ENCODE data around the gene CFI. TPM values are rescaled to one million over a fixed set of nuclear protein-coding genes. Genes with fewer than 3 reads are reported as not detected.
"Not testable (repeated sequence)": the region's sequence is repeated elsewhere in the genome, so short reads cannot be mapped to it uniquely, and the experiment has no call there.

CFI gene
- total and polyA plus RNA-seq, 4 experiments from 2014 or later = not detected

GRCh38 chr4:109798866-109799265 is 2.9 kb downstream of the CFI start:
- Mint-ChIP-seq H3K27ac (no peak overlapping the region), H3K4me3 (no peak overlapping the region), H3K4me1 (no peaks in the 10 kb centered on the region), H3K27me3 (peaks cover 3% of the 10 kb centered on the region in 2 donors), H3K9me3 (peaks cover 0 to 32% (median 20%) of the 10 kb centered on the region in 8 donors), H3K36me3 (no peaks in the 10 kb centered on the region)
- Histone ChIP-seq H3K27ac (ENCODE audit: low read depth, low read length) (no peak overlapping the region), H3K9me3 (ENCODE audit: control insufficient read depth in 1 of 2, low read length in 2 of 2) (no peaks in the 10 kb centered on the region), H3K27me3 (ENCODE audit: insufficient read depth, low read length) (no peaks in the 10 kb centered on the region), H3K4me1 (ENCODE audit: insufficient read depth, low read length) (no peaks in the 10 kb centered on the region), H3K36me3 (ENCODE audit: insufficient read depth, low read length) (no peaks in the 10 kb centered on the region), H3K4me3 (ENCODE audit: low read length in 2 of 2) (no peak overlapping the region)
- CTCF ChIA-PET (ENCODE audit: partially characterized antibody) = no interaction called here
- intact Hi-C loops (cut with micrococcal nuclease) = no loop called here
- POLR2A ChIA-PET (ENCODE audit: partially characterized antibody) = no interaction called here
- DNase-seq = no peak

GRCh38 chr4:109795059-109795458 is 6.7 kb downstream of the CFI start:
- Histone ChIP-seq H3K27ac (ENCODE audit: low read depth, low read length) (no peak overlapping the region), H3K27me3 (ENCODE audit: insufficient read depth, low read length) (no peaks in the 10 kb centered on the region), H3K36me3 (ENCODE audit: insufficient read depth, low read length) (no peaks in the 10 kb centered on the region), H3K4me3 (ENCODE audit: low read length in 2 of 2) (no peak overlapping the region), H3K4me1 (ENCODE audit: insufficient read depth, low read length) (no peaks in the 10 kb centered on the region), H3K9me3 (ENCODE audit: control insufficient read depth in 1 of 2, low read length in 2 of 2) (no peaks in the 10 kb centered on the region)
- no peak for DNase-seq
- Mint-ChIP-seq H3K4me3 (no peak overlapping the region), H3K27ac (no peak overlapping the region), H3K4me1 (no peaks in the 10 kb centered on the region), H3K36me3 (no peaks in the 10 kb centered on the region), H3K9me3 (peaks cover 0 to 41% (median 26%) of the 10 kb centered on the region in 8 donors), H3K27me3 (peaks cover 3 to 6% of the 10 kb centered on the region in 2 donors)
- ChIA-PET CTCF (ENCODE audit: partially characterized antibody) (interaction anchor here (1.3 kb wide), 1 partner anchor 9 kb away, joined by 4 read pairs; no protein-coding TSS in a partner anchor), POLR2A (ENCODE audit: partially characterized antibody) (interaction anchor here (1.0 kb wide), 1 partner anchor 234 kb away, joined by 3 read pairs; no protein-coding TSS in a partner anchor)
- intact Hi-C loops (cut with micrococcal nuclease) = no loop called here

GRCh38 chr4:109787807-109788206 is 14.0 kb downstream of the CFI start:
- Histone ChIP-seq H3K4me3 (ENCODE audit: low read length in 2 of 2) (no peak overlapping the region), H3K4me1 (ENCODE audit: insufficient read depth, low read length) (no peaks in the 10 kb centered on the region), H3K27me3 (ENCODE audit: insufficient read depth, low read length) (no peaks in the 10 kb centered on the region), H3K9me3 (ENCODE audit: control insufficient read depth in 1 of 2, low read length in 2 of 2) (no peaks in the 10 kb centered on the region), H3K27ac (ENCODE audit: low read depth, low read length) (no peak overlapping the region), H3K36me3 (ENCODE audit: insufficient read depth, low read length) (no peaks in the 10 kb centered on the region)
- ChIA-PET CTCF (ENCODE audit: partially characterized antibody) (no interaction called here), POLR2A (ENCODE audit: partially characterized antibody) (no interaction called here)
- Mint-ChIP-seq H3K36me3 (no peaks in the 10 kb centered on the region), H3K9me3 (peaks cover 0 to 23% (median under 1%) of the 10 kb centered on the region in 8 donors), H3K27me3 (peaks cover 0 to 5% of the 10 kb centered on the region in 2 donors), H3K4me1 (no peaks in the 10 kb centered on the region), H3K4me3 (no peak overlapping the region), H3K27ac (no peak overlapping the region)
- no peak for DNase-seq
- intact Hi-C loops (cut with micrococcal nuclease) = no loop called here

GRCh38 chr4:109786846-109787245 is 15.0 kb downstream of the CFI start:
- H3K4me1 ChIP-seq (ENCODE audit: insufficient read depth, low read length) = no peaks in the 10 kb centered on the region
- Mint-ChIP-seq H3K4me3 (no peak overlapping the region), H3K27me3 (peaks cover 0 to 5% of the 10 kb centered on the region in 2 donors), H3K9me3 (peaks cover 0 to 23% (median 0%) of the 10 kb centered on the region in 8 donors), H3K4me1 (no peaks in the 10 kb centered on the region), H3K27ac (no peak overlapping the region), H3K36me3 (no peaks in the 10 kb centered on the region)
- intact Hi-C loops (cut with micrococcal nuclease) = no loop called here
- DNase-seq = no peak
- H3K4me3 ChIP-seq (ENCODE audit: low read length in 2 of 2) = no peak overlapping the region
- H3K9me3 ChIP-seq (ENCODE audit: control insufficient read depth in 1 of 2, low read length in 2 of 2) = no peaks in the 10 kb centered on the region
- H3K27ac ChIP-seq (ENCODE audit: low read depth, low read length) = no peak overlapping the region
- H3K27me3 ChIP-seq (ENCODE audit: insufficient read depth, low read length) = no peaks in the 10 kb centered on the region
- H3K36me3 ChIP-seq (ENCODE audit: insufficient read depth, low read length) = no peaks in the 10 kb centered on the region
- CTCF ChIA-PET (ENCODE audit: partially characterized antibody) = no interaction called here
- POLR2A ChIA-PET (ENCODE audit: partially characterized antibody) = no interaction called here

GRCh38 chr4:109782092-109782491 is 19.7 kb downstream of the CFI start:
- H3K27ac Mint-ChIP-seq; intact Hi-C loops (cut with micrococcal nuclease); H3K36me3 Mint-ChIP-seq; H3K4me3 Mint-ChIP-seq; H3K4me1 Mint-ChIP-seq; POLR2A ChIA-PET (ENCODE audit: partially characterized antibody); H3K9me3 Mint-ChIP-seq; H3K27ac ChIP-seq (ENCODE audit: low read depth, low read length); H3K9me3 ChIP-seq (ENCODE audit: control insufficient read depth in 1 of 2, low read length in 2 of 2); H3K4me1 ChIP-seq (ENCODE audit: insufficient read depth, low read length); CTCF ChIA-PET (ENCODE audit: partially characterized antibody); DNase-seq; H3K27me3 Mint-ChIP-seq; H3K4me3 ChIP-seq (ENCODE audit: low read length in 2 of 2); H3K27me3 ChIP-seq (ENCODE audit: insufficient read depth, low read length); H3K36me3 ChIP-seq (ENCODE audit: insufficient read depth, low read length): not testable (repeated sequence)

- intact Hi-C loops (cut with micrococcal nuclease) = no loop called here
- Histone ChIP-seq H3K9me3 (ENCODE audit: control insufficient read depth in 1 of 2, low read length in 2 of 2) (no peaks in the 10 kb centered on the region), H3K4me1 (ENCODE audit: insufficient read depth, low read length) (no peaks in the 10 kb centered on the region), H3K4me3 (ENCODE audit: low read length in 2 of 2) (no peak overlapping the region), H3K36me3 (ENCODE audit: insufficient read depth, low read length) (no peaks in the 10 kb centered on the region), H3K27ac (ENCODE audit: low read depth, low read length) (no peak overlapping the region), H3K27me3 (ENCODE audit: insufficient read depth, low read length) (no peaks in the 10 kb centered on the region)
- no peaks in the 10 kb centered on the region for H3K36me3 Mint-ChIP-seq
- H3K4me1 Mint-ChIP-seq = no peaks in the 10 kb centered on the region
- ChIA-PET POLR2A (ENCODE audit: partially characterized antibody) (no interaction called here), CTCF (ENCODE audit: partially characterized antibody) (interaction anchor here (1.1 kb wide), 1 partner anchor 32 kb away, joined by 3 read pairs; no protein-coding TSS in a partner anchor)
- no peak overlapping the region for H3K27ac Mint-ChIP-seq
- DNase-seq = no peak
- peaks cover 0 to 3% (median 0%) of the 10 kb centered on the region in 8 donors for H3K9me3 Mint-ChIP-seq
- H3K4me3 Mint-ChIP-seq = no peak overlapping the region
- H3K27me3 Mint-ChIP-seq = peaks cover 4 to 24% of the 10 kb centered on the region in 2 donors
These were observed 36.9 kb downstream of the CFI start for GRCh38 chr4:109764789-109765402.

- Histone ChIP-seq H3K27me3 (ENCODE audit: insufficient read depth, low read length) (no peaks in the 10 kb centered on the region), H3K36me3 (ENCODE audit: insufficient read depth, low read length) (no peaks in the 10 kb centered on the region), H3K4me1 (ENCODE audit: insufficient read depth, low read length) (no peaks in the 10 kb centered on the region), H3K9me3 (ENCODE audit: control insufficient read depth in 1 of 2, low read length in 2 of 2) (no peaks in the 10 kb centered on the region), H3K27ac (ENCODE audit: low read depth, low read length) (no peak overlapping the region), H3K4me3 (ENCODE audit: low read length in 2 of 2) (no peak overlapping the region)
- peaks cover 0 to 3% (median 0%) of the 10 kb centered on the region in 8 donors for H3K9me3 Mint-ChIP-seq
- CTCF ChIA-PET (ENCODE audit: partially characterized antibody) = no interaction called here
- H3K27ac Mint-ChIP-seq = no peak overlapping the region
- no peak for DNase-seq
- POLR2A ChIA-PET (ENCODE audit: partially characterized antibody) = no interaction called here
- intact Hi-C loops (cut with micrococcal nuclease) = no loop called here
- H3K27me3 Mint-ChIP-seq = peaks cover 2 to 22% of the 10 kb centered on the region in 2 donors
- H3K36me3 Mint-ChIP-seq = no peaks in the 10 kb centered on the region
- no peaks in the 10 kb centered on the region for H3K4me1 Mint-ChIP-seq
- H3K4me3 Mint-ChIP-seq = no peak overlapping the region
These were observed 37.4 kb downstream of the CFI start for GRCh38 chr4:109764376-109764775.

Measured in CD4-positive, alpha-beta memory T cell (primary cell).